PFSK-1 (cell line): ENCODE data around the gene C10orf143.

Experiments
- FOXP2 ChIP-seq: optimal IDR thresholded peaks from 2 replicates; pipeline ENCODE3; 2011; ENCODE audit warnings: borderline replicate concordance, control low read depth, inconsistent platforms; ENCODE audit not compliant: insufficient read depth; ENCODE audit errors: extremely low read length, extremely low read depth
- POLR2AphosphoS5 ChIP-seq: IDR thresholded peaks from 2 replicates; pipeline ENCODE4 v1.6.1; 2012; ENCODE audit warnings: low read depth, mild to moderate bottlenecking, control low read depth, low read length, moderate library complexity
- REST ChIP-seq, 2 experiments: IDR thresholded peaks; 2 replicates each; pipeline versions ENCODE4 v1.6.1 to v1.8.0; 2011 to 2012; ENCODE audit warnings: low read depth in 2 of 2, low read length in 2 of 2, control low read depth in 1 of 2, inconsistent platforms in 1 of 2, mild to moderate bottlenecking in 1 of 2, moderate library complexity in 1 of 2; ENCODE audit not compliant: insufficient read depth in 1 of 2
- SIN3A ChIP-seq: IDR thresholded peaks from 2 replicates; pipeline ENCODE4 v1.6.1; 2012; ENCODE audit warnings: mild to moderate bottlenecking, low read length, moderate library complexity, borderline replicate concordance; ENCODE audit not compliant: insufficient read depth
- TAF1 ChIP-seq: IDR thresholded peaks from 2 replicates; pipeline ENCODE4 v1.6.1; 2012; ENCODE audit warnings: low read length, control low read depth, borderline replicate concordance; ENCODE audit not compliant: insufficient read depth

- TF ChIP-seq REST (IDR thresholded peaks at IDR 0.05; ENCODE audit: insufficient read depth in 1 of 2, low read depth in 2 of 2, low read length in 2 of 2) (no peak), TAF1 (no peak), POLR2AphosphoS5 (no peak), FOXP2 (no peak), SIN3A (no peak)
These were observed 81.4 kb downstream of the C10orf143 start for GRCh38 chr10:130029209-130029608.
